Bronchial epithelial cell (primary cell): ENCODE results near the gene GPR35. TPM values are rescaled to one million over a fixed set of nuclear protein-coding genes. Genes with fewer than 3 reads are reported as not detected.
"Not testable (repeated sequence)": the region's sequence is repeated elsewhere in the genome, so short reads cannot be mapped to it uniquely, and the experiment has no call there.

Source experiments
- DNase-seq: peaks from one replicate; pipeline ENCODE4 v3.0.0-alpha.2; 2010; ENCODE audit warnings: low read depth
- FAIRE-seq: peaks from 2 replicates; lab custom pipeline; 2011; peaks lifted over from hg19 to GRCh38; lab: Jason Lieb, UNC
- H3K27me3 ChIP-seq: 2 replicates; pipeline ENCODE4 v1.5.1; 2011; ENCODE audit warnings: low read length; ENCODE audit not compliant: control insufficient read depth, insufficient read depth
- H3K36me3 ChIP-seq: 2 replicates; pipeline ENCODE4 v1.5.1; 2011; ENCODE audit warnings: low read length; ENCODE audit not compliant: control insufficient read depth, insufficient read depth
- H3K4me3 ChIP-seq: 2 replicates; pipeline ENCODE4 v1.5.1; 2011; ENCODE audit warnings: mild to moderate bottlenecking, low read depth, low read length, control low read depth
- total RNA-seq: library from RNA; depleted of rRNA; stranded (reverse); fragments of >200 nt; gene quantifications from 2 replicates; pipeline ENCODE4 v1.2.1, GENCODE V29; 2014
- TF ChIP-seq, protein P1 (sequence below): IDR thresholded peaks from 2 replicates; pipeline ENCODE4 v1.5.1; 2011; ENCODE audit warnings: mild to moderate bottlenecking, moderate library complexity, low read length, control low read depth, inconsistent platforms; ENCODE audit not compliant: insufficient read depth, severe bottlenecking

The GPR35 gene
- total RNA-seq, 1 donor from 2014 or later, result 0.26 TPM

DNA sequence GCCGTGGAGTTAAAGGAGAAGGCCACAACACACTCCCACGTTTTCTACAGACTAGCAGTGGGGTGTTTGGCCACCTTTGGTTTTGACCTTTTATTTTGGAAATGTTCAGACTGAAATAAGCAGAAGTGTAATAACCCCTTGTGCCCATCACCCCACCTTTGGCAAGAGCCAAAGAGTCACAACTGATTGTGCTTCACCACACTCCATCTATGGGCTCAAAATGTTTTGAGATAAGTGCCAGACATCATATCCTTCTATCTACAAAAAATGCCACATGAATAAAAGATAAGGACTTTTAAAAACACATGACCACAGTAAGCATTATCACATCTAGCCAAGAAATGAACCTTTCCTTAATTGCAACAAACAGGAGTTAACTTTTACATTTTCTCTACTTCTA, 9.9 kb upstream of the GPR35 start:
- TF ChIP-seq, protein P1, sequence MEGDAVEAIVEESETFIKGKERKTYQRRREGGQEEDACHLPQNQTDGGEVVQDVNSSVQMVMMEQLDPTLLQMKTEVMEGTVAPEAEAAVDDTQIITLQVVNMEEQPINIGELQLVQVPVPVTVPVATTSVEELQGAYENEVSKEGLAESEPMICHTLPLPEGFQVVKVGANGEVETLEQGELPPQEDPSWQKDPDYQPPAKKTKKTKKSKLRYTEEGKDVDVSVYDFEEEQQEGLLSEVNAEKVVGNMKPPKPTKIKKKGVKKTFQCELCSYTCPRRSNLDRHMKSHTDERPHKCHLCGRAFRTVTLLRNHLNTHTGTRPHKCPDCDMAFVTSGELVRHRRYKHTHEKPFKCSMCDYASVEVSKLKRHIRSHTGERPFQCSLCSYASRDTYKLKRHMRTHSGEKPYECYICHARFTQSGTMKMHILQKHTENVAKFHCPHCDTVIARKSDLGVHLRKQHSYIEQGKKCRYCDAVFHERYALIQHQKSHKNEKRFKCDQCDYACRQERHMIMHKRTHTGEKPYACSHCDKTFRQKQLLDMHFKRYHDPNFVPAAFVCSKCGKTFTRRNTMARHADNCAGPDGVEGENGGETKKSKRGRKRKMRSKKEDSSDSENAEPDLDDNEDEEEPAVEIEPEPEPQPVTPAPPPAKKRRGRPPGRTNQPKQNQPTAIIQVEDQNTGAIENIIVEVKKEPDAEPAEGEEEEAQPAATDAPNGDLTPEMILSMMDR, result no peak
- FAIRE-seq (no peak), DNase-seq (no peak)
- H3K4me3 ChIP-seq, result no peak overlapping the region
- no peaks in the 10 kb centered on the region for H3K27me3 ChIP-seq
- H3K36me3 ChIP-seq, result no peaks in the 10 kb centered on the region

DNA sequence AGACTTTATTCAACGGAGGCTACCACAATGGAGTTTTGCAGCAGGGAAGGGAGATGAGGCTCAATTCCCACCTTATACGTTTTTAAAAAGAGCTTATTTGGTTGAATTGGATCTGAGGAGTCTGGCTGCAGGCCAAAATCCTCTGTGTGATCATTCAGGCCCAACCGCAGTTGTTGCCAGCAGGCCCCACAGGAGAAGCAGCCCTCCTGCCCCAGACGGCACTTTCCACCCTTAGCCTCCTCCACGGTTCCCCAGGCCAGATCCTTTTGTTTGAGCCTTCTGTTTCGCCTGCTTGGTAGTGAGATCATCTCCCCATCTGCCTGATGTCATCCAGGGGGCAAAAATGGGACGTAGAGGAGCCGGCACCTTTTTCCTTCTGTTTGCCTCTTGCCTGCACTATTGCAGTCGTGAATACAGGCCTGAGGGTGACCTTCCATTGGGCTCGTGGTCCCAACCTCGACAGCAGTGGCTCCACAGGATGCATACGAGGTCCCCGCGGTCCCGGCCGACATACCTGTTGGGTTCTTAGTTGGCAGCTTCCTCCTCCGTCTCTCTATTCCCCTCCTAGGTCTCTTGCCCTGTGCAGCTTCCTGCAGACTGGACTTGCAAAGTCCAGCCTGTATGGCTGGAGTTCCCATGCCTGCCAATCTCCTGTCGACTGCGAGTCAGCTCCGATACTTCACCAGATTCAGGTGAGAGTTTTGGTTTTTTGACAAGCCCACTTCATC, 9.3 kb upstream of the GPR35 start:
- no peak for DNase-seq
- H3K4me3 ChIP-seq, result no peak overlapping the region
- TF ChIP-seq, protein P1, result no peak
- no peaks in the 10 kb centered on the region for H3K36me3 ChIP-seq
- H3K27me3 ChIP-seq, result no peaks in the 10 kb centered on the region
- FAIRE-seq, result no peak

DNA sequence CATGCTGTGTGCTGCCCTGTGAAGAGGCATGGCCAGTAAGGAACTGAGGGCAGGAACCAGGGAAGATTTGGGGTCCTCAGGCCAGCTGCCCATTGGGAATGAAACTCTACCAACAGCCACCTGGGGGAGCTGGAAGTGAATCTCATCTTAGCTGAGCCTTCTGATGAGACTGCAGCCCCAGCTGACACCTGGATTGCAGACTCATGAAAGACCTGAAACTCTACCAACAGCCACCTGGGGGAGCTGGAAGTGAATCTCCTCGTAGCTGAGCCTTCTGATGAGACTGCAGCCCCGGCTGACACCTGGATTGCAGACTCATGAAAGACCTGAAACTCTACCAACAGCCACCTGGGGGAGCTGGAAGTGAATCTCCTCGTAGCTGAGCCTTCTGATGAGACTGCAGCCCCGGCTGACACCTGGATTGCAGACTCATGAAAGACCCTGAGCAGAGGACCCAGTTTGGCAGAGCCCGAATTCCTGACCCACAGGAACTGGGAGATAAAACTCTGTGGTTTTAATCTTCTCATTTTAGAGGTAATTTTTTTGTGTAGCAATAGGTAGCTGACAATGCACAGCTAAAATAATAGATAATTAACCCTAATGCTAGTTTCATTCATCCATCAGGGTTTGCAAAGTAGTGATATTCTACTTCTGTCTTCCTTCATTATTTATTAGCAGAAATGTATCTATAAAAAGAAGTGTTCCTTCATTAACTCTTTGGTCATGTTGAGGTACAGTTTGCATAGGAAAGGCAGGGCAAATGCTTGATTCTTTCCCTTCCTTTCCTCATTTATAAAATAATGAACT, 8.2 kb upstream of the GPR35 start:
- not testable (repeated sequence) for H3K27me3 ChIP-seq, H3K4me3 ChIP-seq, DNase-seq, FAIRE-seq, H3K36me3 ChIP-seq

DNA sequence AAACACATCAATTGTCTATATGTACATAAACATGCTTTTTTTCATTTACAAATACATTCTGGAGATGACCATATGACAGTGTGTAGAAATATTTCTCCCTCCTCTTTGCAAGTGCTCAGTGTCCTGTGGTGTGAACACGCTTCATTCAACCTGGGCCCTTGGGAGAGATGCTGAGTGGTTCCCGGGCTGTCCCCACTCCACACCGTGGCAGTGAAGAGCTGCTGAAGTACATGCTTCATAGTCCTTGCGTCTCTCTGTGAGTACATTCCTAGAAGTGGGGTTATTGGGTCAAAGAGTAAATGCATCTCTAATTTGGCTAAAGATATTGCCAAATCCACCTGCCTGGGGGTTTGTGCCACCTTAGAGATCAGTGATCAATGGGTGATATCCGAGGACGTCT, 6.5 kb upstream of the GPR35 start:
- DNase-seq (no peak), FAIRE-seq (no peak)
- TF ChIP-seq, protein P1, result no peak
- no peak overlapping the region for H3K4me3 ChIP-seq
- H3K27me3 ChIP-seq, result no peaks in the 10 kb centered on the region
- no peaks in the 10 kb centered on the region for H3K36me3 ChIP-seq

DNA sequence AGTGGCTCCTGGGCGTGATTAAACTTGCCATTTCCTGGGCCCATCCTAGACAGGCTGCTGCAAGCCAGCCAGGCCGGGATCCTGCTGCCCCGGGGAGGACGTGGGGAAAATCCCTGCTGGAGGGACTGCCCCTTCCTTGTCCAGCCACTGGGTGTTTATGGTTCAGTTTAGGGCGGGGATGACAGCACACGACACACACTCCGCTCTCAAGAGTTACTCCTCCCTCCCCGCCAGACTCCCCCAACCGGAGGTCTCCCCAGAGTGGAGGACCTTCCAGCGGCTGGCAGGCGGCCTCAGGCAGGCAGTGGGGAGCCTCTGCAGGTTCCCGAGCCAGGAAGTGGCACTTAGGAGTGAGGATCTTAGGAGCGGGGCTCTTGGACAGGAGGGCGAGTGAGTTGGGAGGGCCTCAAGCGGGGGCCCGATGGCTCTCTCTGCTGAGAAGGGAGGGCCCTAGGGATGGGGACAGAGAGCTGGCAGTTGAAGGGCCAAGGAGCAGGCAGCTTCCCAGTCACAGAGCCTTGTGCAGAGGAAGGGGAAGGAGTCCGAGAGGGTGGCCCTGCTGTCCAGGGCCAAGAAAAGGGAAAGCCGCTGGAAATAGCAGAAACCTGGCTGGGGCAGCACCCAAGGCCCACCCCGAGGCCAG, 5.7 kb upstream of the GPR35 start:
- DNase-seq (peak; percentile 31), FAIRE-seq (no peak)
- H3K36me3 ChIP-seq, result no peaks in the 10 kb centered on the region
- H3K27me3 ChIP-seq, result no peaks in the 10 kb centered on the region
- TF ChIP-seq, protein P1, result no peak
- no peak overlapping the region for H3K4me3 ChIP-seq

DNA sequence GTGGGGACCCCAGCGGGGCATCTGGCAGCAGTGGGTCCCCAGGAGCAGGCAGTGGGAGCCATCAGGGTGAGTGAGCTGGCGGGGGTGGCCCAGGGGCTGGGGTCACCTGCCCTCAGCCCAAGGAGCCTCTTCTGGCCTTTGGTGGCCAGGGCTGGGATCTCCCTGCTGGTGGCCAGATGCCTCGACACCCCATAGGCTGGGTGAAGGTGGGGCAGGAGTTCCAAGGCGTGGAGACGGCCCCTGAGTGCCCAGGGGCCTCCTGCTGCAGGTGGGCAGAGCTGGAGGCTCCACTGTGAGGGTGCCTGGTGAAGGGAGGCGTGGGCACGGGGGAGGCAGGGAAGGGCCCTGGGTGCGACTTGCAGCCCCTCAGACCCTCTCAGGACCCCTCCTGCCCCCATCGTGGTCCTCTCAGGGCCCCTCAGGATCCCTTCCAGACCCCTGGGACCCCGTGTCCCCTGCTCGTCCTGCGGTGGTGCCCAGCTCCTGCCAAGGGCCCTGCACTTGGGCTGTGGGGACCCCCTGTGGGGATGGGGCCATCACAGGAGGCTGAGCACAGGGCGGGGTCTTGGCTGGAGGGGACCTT, 5.0 kb upstream of the GPR35 start:
- H3K36me3 ChIP-seq, result no peaks in the 10 kb centered on the region
- no peaks in the 10 kb centered on the region for H3K27me3 ChIP-seq
- FAIRE-seq (no peak), DNase-seq (no peak)
- no peak overlapping the region for H3K4me3 ChIP-seq
- TF ChIP-seq, protein P1, result no peak
